H1 (cell line): Measurements from ENCODE around the gene KLF16. TPM values are rescaled to one million over a fixed set of nuclear protein-coding genes. Genes with fewer than 3 reads are reported as not detected.

Experiments
- CEBPB ChIP-seq: IDR thresholded peaks from 2 replicates; pipeline ENCODE4 v1.6.1; 2012; ENCODE audit warnings: low read depth, low read length
- EGR1 ChIP-seq: IDR thresholded peaks from 2 replicates; pipeline ENCODE4 v1.6.1; 2011; ENCODE audit warnings: low read depth, low read length, borderline replicate concordance
- GTF2F1 ChIP-seq: IDR thresholded peaks from 2 replicates; pipeline ENCODE4 v1.6.1; 2012; ENCODE audit warnings: low read depth, low read length, improper control_type of control experiment, borderline replicate concordance
- KDM1A ChIP-seq: fragments of 200-600, 300-600 bp; sonication (generic); IDR thresholded peaks from 2 replicates; pipeline ENCODE4 v1.7.1; 2016; ENCODE audit warnings: mild to moderate bottlenecking, low read length, borderline replicate concordance
- SP1 ChIP-seq: IDR thresholded peaks from 2 replicates; pipeline ENCODE4 v1.6.1; 2011; ENCODE audit warnings: low read depth, low read length
- YY1 ChIP-seq: IDR thresholded peaks from 2 replicates; pipeline ENCODE4 v1.6.1; 2011; ENCODE audit warnings: low read depth, mild to moderate bottlenecking, low read length
- polyA plus RNA-seq, 7 experiments: library from polyadenylated mRNA; depleted of rRNA in 3 of 7; stranded (reverse) in 5 of 7; unstranded in 2 of 7; fragments of >200 nt in 5 of 7; fragments of 200-250 nt in 2 of 7; gene quantifications; 1 replicate in 5 of 7; 2 replicates in 1 of 7; 4 replicates in 1 of 7; pipeline versions ENCODE4 v1.2.1 to v1.2.3, GENCODE V29; 2011 to 2013; ENCODE audit warnings: missing spikeins in 2 of 7, mixed read lengths in 2 of 7
- total RNA-seq: library from RNA; stranded (reverse); fragmentation: NEBNext Ultra II Directional; extraction: Animal tissue kit (Norgen Biotek cat#: 25700); gene quantifications from 2 replicates; pipeline ENCODE4 v1.2.1, GENCODE V29; 2021

The KLF16 gene
- total and polyA plus RNA-seq, 2 of the 8 experiments (the other 6 are each of a cell fraction or from before 2014, with no cell fraction given), result 14.3 to 45.9 TPM

DNA sequence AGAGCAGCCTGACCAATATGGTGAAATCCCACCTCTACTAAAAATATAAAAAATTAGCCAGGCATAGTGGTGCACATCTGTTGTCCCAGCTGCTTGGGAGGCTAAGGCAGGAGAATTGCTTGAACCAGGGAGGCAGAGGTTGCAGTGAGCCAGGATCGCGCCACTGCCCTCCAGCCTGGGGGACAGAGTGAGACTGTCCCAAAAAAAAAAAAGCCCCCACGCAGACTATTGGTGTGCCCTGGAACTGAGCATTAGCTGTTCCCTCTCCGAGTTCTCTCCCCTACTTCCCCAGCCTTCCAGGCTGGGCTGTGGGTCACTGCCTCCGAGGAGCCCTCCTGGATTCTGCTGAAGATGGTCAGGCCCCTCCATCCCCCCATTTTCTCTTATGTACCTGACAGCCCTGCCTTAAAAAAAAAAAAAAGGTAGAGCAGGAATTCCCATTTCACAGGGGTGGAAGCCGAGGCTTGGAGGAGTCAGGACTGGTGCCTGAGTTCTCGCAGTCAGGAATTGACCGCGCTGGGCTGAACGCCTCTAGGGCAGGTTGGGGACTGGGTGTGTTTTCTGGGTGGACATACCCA is 43.7 kb upstream of the KLF16 start (continued):
- TF ChIP-seq KDM1A (no peak), YY1 (no peak), SP1 (no peak), CEBPB (no peak), GTF2F1 (no peak), EGR1 (no peak)
